H9 (cell line): ENCODE data around the gene TMEM135. TPM values are rescaled to one million over a fixed set of nuclear protein-coding genes. Genes with fewer than 3 reads are reported as not detected.

ENCODE experiments used
- DNase-seq: peaks from one replicate; pipeline ENCODE4 v3.0.0-alpha.2; 2017
- H2AFZ ChIP-seq: one replicate; pipeline ENCODE4 v1.6.1; 2013; ENCODE audit warnings: mild to moderate bottlenecking, low read length, control low read depth, moderate library complexity
- H2AK5ac ChIP-seq: 2 replicates; pipeline ENCODE4 v1.6.1; 2013; ENCODE audit warnings: low read length, control low read depth, mixed read lengths; ENCODE audit not compliant: insufficient read length
- H2BK120ac ChIP-seq: one replicate; pipeline ENCODE4 v1.6.1; 2013; ENCODE audit warnings: low read depth, mild to moderate bottlenecking, low read length, control low read depth, inconsistent platforms; ENCODE audit not compliant: poor library complexity, severe bottlenecking
- H2BK12ac ChIP-seq: 2 replicates; pipeline ENCODE4 v1.6.1; 2013; ENCODE audit warnings: low read length, control low read depth, mixed read lengths, low read depth; ENCODE audit not compliant: insufficient read length
- H2BK15ac ChIP-seq: 2 replicates; pipeline ENCODE4 v1.6.1; 2013; ENCODE audit warnings: low read depth, low read length, control low read depth
- H2BK20ac ChIP-seq: one replicate; pipeline ENCODE4 v1.6.1; 2013; ENCODE audit warnings: low read depth, mild to moderate bottlenecking, low read length, control low read depth, inconsistent platforms; ENCODE audit not compliant: poor library complexity, severe bottlenecking
- H2BK5ac ChIP-seq: 2 replicates; pipeline ENCODE4 v1.6.1; 2013; ENCODE audit warnings: low read length, control low read depth, mixed read lengths; ENCODE audit not compliant: insufficient read length
- H3K14ac ChIP-seq: 2 replicates; pipeline ENCODE4 v1.6.1; 2013; ENCODE audit warnings: low read length, control low read depth; ENCODE audit not compliant: insufficient read depth
- H3K18ac ChIP-seq: 2 replicates; pipeline ENCODE4 v1.6.1; 2013; ENCODE audit warnings: low read depth, mild to moderate bottlenecking, mixed read lengths, low read length, control low read depth; ENCODE audit not compliant: insufficient read length
- H3K23ac ChIP-seq: 2 replicates; pipeline ENCODE4 v1.6.1; 2013; ENCODE audit warnings: low read length, control low read depth, mixed read lengths, low read depth; ENCODE audit not compliant: insufficient read length
- H3K23me2 ChIP-seq: 2 replicates; pipeline ENCODE4 v1.6.1; 2013; ENCODE audit warnings: low read depth, mild to moderate bottlenecking, mixed read lengths, low read length, control low read depth; ENCODE audit not compliant: insufficient read length, poor library complexity, severe bottlenecking
- H3K27ac ChIP-seq: 2 replicates; pipeline ENCODE4 v1.5.1; 2013; ENCODE audit warnings: low read length, control low read depth, mixed read lengths, low read depth; ENCODE audit not compliant: insufficient read length
- H3K27me3 ChIP-seq: 2 replicates; pipeline ENCODE4 v1.6.1; 2013; ENCODE audit warnings: low read length, control low read depth, inconsistent platforms; ENCODE audit not compliant: insufficient read depth
- H3K4ac ChIP-seq: 2 replicates; pipeline ENCODE4 v1.6.1; 2013; ENCODE audit warnings: low read depth, mild to moderate bottlenecking, control low read depth, inconsistent platforms, low read length, moderate library complexity
- H3K4me1 ChIP-seq: 2 replicates; pipeline ENCODE4 v1.6.1; 2013; ENCODE audit warnings: low read length, control low read depth, inconsistent platforms; ENCODE audit not compliant: insufficient read depth
- H3K4me2 ChIP-seq: 2 replicates; pipeline ENCODE4 v1.6.1; 2013; ENCODE audit warnings: low read length, control low read depth, mixed read lengths; ENCODE audit not compliant: insufficient read length, insufficient read depth
- H3K56ac ChIP-seq: 2 replicates; pipeline ENCODE4 v1.6.1; 2013; ENCODE audit warnings: low read depth, mild to moderate bottlenecking, mixed read lengths, low read length, control low read depth; ENCODE audit not compliant: insufficient read length
- H3K79me1 ChIP-seq: 2 replicates; pipeline ENCODE4 v1.6.1; 2013; ENCODE audit warnings: low read depth, mild to moderate bottlenecking, moderate library complexity, low read length, control low read depth, inconsistent platforms; ENCODE audit not compliant: insufficient read depth, poor library complexity, severe bottlenecking
- H3K79me2 ChIP-seq: 2 replicates; pipeline ENCODE4 v1.6.1; 2013; ENCODE audit warnings: low read length, control low read depth, inconsistent platforms; ENCODE audit not compliant: insufficient read depth
- H3K9ac ChIP-seq: 2 replicates; pipeline ENCODE4 v1.6.1; 2013; ENCODE audit warnings: low read length, control low read depth, mixed read lengths; ENCODE audit not compliant: insufficient read length; ENCODE audit errors: extremely low read depth
- H3K9me3 ChIP-seq: one replicate; pipeline ENCODE4 v1.6.1; 2013; ENCODE audit warnings: low read depth, low read length, inconsistent platforms; ENCODE audit not compliant: control insufficient read depth
- H3T11ph ChIP-seq: one replicate; pipeline ENCODE4 v1.6.1; 2013; ENCODE audit warnings: mild to moderate bottlenecking, low read length, control low read depth, inconsistent platforms
- H4K20me1 ChIP-seq: one replicate; pipeline ENCODE4 v1.6.1; 2013; ENCODE audit not compliant: control insufficient read depth, insufficient read length, insufficient read depth
- H4K5ac ChIP-seq: 2 replicates; pipeline ENCODE4 v1.6.1; 2013; ENCODE audit warnings: low read depth, mild to moderate bottlenecking, mixed read lengths, low read length, control low read depth; ENCODE audit not compliant: insufficient read length
- H4K8ac ChIP-seq: replicated peaks from 2 replicates; pipeline ENCODE4 v1.6.1; 2013; ENCODE audit warnings: low read length, control low read depth, mixed read lengths, low read depth; ENCODE audit not compliant: insufficient read length
- H4K91ac ChIP-seq: 2 replicates; pipeline ENCODE4 v1.6.1; 2013; ENCODE audit warnings: low read depth, mild to moderate bottlenecking, moderate library complexity, mixed read lengths, low read length, control low read depth; ENCODE audit not compliant: insufficient read length
- H3K27ac Mint-ChIP-seq, 3 experiments: 2 replicates in 2 of 3; 3 replicates in 1 of 3; pipeline ENCODE4 v1.8.0; 2020 to 2021; ENCODE audit warnings: mixed read lengths in 3 of 3, mild to moderate bottlenecking in 1 of 3, moderate library complexity in 1 of 3
- H3K27me3 Mint-ChIP-seq: 2 replicates; pipeline ENCODE4 v1.8.0; 2021; ENCODE audit warnings: low read depth, mild to moderate bottlenecking, moderate library complexity, mixed read lengths
- H3K36me3 Mint-ChIP-seq, 3 experiments: 2 replicates in 2 of 3; 3 replicates in 1 of 3; pipeline ENCODE4 v1.8.0; 2020 to 2021; ENCODE audit warnings: low read depth in 3 of 3, mixed read lengths in 3 of 3; ENCODE audit not compliant: insufficient read depth in 1 of 3
- H3K4me1 Mint-ChIP-seq, 2 experiments: 2 replicates each; pipeline ENCODE4 v1.8.0; 2020; ENCODE audit warnings: mixed read lengths in 2 of 2
- H3K4me3 Mint-ChIP-seq, 2 experiments: 2 replicates in 1 of 2; 3 replicates in 1 of 2; pipeline ENCODE4 v1.8.0; 2020 to 2021; ENCODE audit warnings: mild to moderate bottlenecking in 2 of 2, mixed read lengths in 2 of 2, moderate library complexity in 1 of 2
- H3K9me3 Mint-ChIP-seq, 2 experiments: 2 replicates in 1 of 2; 3 replicates in 1 of 2; pipeline ENCODE4 v1.8.0; 2020; ENCODE audit warnings: mild to moderate bottlenecking in 2 of 2, mixed read lengths in 2 of 2, moderate library complexity in 1 of 2
- CTCF ChIP-seq: fragments of 200-600 bp; sonication (generic); conservative IDR thresholded peaks from 3 replicates; pipeline ENCODE4 v1.8.0; 2021; ENCODE audit warnings: antibody characterized with exemption, mild to moderate bottlenecking
- WGBS: extraction: QIAGEN DNeasy Blood & Tissue Kit; methylation state at CpG from one replicate; pipeline ENCODE4 v1.1.7; 2013; ENCODE audit warnings: missing lambda C conversion rate, low lambda C conversion rate, mixed read lengths; ENCODE audit not compliant: insufficient read length; ENCODE audit errors: extremely low coverage; 5-methylcytosine and 5-hydroxymethylcytosine counted together
- total RNA-seq: library from RNA; stranded (reverse); gene quantifications from 2 replicates; pipeline ENCODE4 v1.2.1, GENCODE V29; 2021

The TMEM135 gene
- total RNA-seq, 1 experiment from 2014 or later, result 25.2 TPM

- no peaks in the 10 kb centered on the region for H3K79me2 ChIP-seq
- H2BK15ac ChIP-seq, result no peak overlapping the region
- no peak overlapping the region for H2BK5ac ChIP-seq
- Mint-ChIP-seq H3K4me3 (no peak overlapping the region), H3K27me3 (no peaks in the 10 kb centered on the region), H3K36me3 (no peaks in the 10 kb centered on the region; a peak in 1 of 7 replicates), H3K4me1 (peaks cover 0 to 4% of the 10 kb centered on the region in 2 experiments; a peak in 3 of 4 replicates), H3K9me3 (no peaks in the 10 kb centered on the region), H3K27ac (no peak overlapping the region; a peak in 1 of 7 replicates)
- no peak overlapping the region for H4K8ac ChIP-seq
- no peak overlapping the region for H3K18ac ChIP-seq
- no peaks in the 10 kb centered on the region for H3K79me1 ChIP-seq
- H2BK20ac ChIP-seq, result no peak overlapping the region
- no peak overlapping the region for H2AFZ ChIP-seq
- H3K4me2 ChIP-seq, result no peak overlapping the region
- no peak overlapping the region for H2BK12ac ChIP-seq
- no peak overlapping the region for H2AK5ac ChIP-seq
- TF ChIP-seq CTCF, result no peak
- H3K23ac ChIP-seq, result no peak overlapping the region
- H3K9me3 ChIP-seq, result no peaks in the 10 kb centered on the region
- no peak overlapping the region for H3K4ac ChIP-seq
- no peak for DNase-seq
- no peak overlapping the region for H2BK120ac ChIP-seq
- no peaks in the 10 kb centered on the region for H4K20me1 ChIP-seq
- H3K27ac ChIP-seq, result no peak overlapping the region
- no CpG with 5 or more reads among the region's 2 CpGs for WGBS
- H3K14ac ChIP-seq, result no peak overlapping the region
- no peaks in the 10 kb centered on the region for H3K23me2 ChIP-seq
- no peaks in the 10 kb centered on the region for H3K27me3 ChIP-seq
- no peak overlapping the region for H4K91ac ChIP-seq
- no peaks in the 10 kb centered on the region for H3K4me1 ChIP-seq
- H3K9ac ChIP-seq, result no peak overlapping the region
- no peak overlapping the region for H4K5ac ChIP-seq
- H3T11ph ChIP-seq, result no peak overlapping the region
- H3K56ac ChIP-seq, result no peak overlapping the region
These were observed 277.5 kb downstream of the TMEM135 start for GRCh38 chr11:87315229-87315628.
